Activated CD4-positive, alpha-beta memory T cell treated with anti-CD3 and anti-CD28 coated beads for 36 hours (primary cell): Measurements from ENCODE around the gene FAM131A. TPM values are rescaled to one million over a fixed set of nuclear protein-coding genes. Genes with fewer than 3 reads are reported as not detected.

Source experiments
- CTCF ChIA-PET: fragments of 350-600 bp; sonication (Branson Sonifier 250); formaldehyde crosslinking; loops from one replicate; lab custom pipeline; 2021; ENCODE audit warnings: antibody characterized with exemption, inconsistent platforms; lab: Charles Lee
- POLR2A ChIA-PET: fragments of 350-600 bp; sonication (Branson Sonifier 250); formaldehyde crosslinking; loops from one replicate; lab custom pipeline; 2021; ENCODE audit warnings: antibody characterized with exemption; lab: Charles Lee
- DNase-seq: peaks from one replicate; pipeline ENCODE4 v3.0.0-alpha.2; 2020
- H3K27ac Mint-ChIP-seq: one replicate; pipeline ENCODE4 v1.8.0; 2021; ENCODE audit warnings: mixed read lengths
- H3K27me3 Mint-ChIP-seq: one replicate; pipeline ENCODE4 v1.8.0; 2021; ENCODE audit warnings: mixed read lengths
- H3K36me3 Mint-ChIP-seq: one replicate; pipeline ENCODE4 v1.8.0; 2021; ENCODE audit warnings: mixed read lengths
- H3K4me1 Mint-ChIP-seq: one replicate; pipeline ENCODE4 v1.8.0; 2021; ENCODE audit warnings: low read depth, mixed read lengths
- H3K4me3 Mint-ChIP-seq: one replicate; pipeline ENCODE4 v1.8.0; 2021; ENCODE audit warnings: mild to moderate bottlenecking, mixed read lengths
- H3K9me3 Mint-ChIP-seq: one replicate; pipeline ENCODE4 v1.8.0; 2021; ENCODE audit warnings: mixed read lengths
- intact Hi-C: fragments of 100-400 bp; cut with micrococcal nuclease; formaldehyde crosslinking; loops from one replicate; pipeline ENCODE4 v1.15.1; 2023
- total RNA-seq, 2 experiments: library from RNA; stranded (reverse); gene quantifications; one replicate each; pipeline ENCODE4 v1.2.3, GENCODE V29; 2021

FAM131A gene
- total RNA-seq = 1 to 10 TPM; 7.0 to 8.9 TPM

GRCh38 chr3:184337399-184337714, at the start of gene FAM131A:
TSS of gene FAM131A (plus strand) at chr3:184337600. CDS start at chr3:184337631, 31 bp downstream.
- POLR2A ChIA-PET = interaction anchor here (1.4 kb wide), 1 partner anchor 11 kb away, joined by 10 read pairs; no protein-coding TSS in a partner anchor
- CTCF ChIA-PET = interaction anchor here (1.2 to 3.3 kb wide), 2 partner anchors 17 to 34 kb away, joined by 3 to 23 read pairs; no protein-coding TSS in a partner anchor
- DNase-seq = no peak
- Mint-ChIP-seq H3K27ac (peak within 1 kb of the TSS; percentile 77), H3K27me3 (no peaks in the 10 kb centered on the region), H3K36me3 (peaks cover 14% of the 10 kb centered on the region), H3K4me3 (peak within 1 kb of the TSS; percentile 81), H3K4me1 (peaks cover 51% of the 10 kb centered on the region), H3K9me3 (no peaks in the 10 kb centered on the region)
- intact Hi-C loops = no loop called here

GRCh38 chr3:184289426-184289938, 47.9 kb upstream of the FAM131A start:
- H3K27ac Mint-ChIP-seq = no peak overlapping the region
- peaks cover 5% of the 10 kb centered on the region for H3K27me3 Mint-ChIP-seq
- intact Hi-C loops = loop anchor here (1.0 to 2.0 kb wide), 3 partner anchors 41 to 394 kb away; partner anchors contain the start of genes ALG3 and EEF1AKMT4
- POLR2A ChIA-PET = no interaction called here
- H3K4me1 Mint-ChIP-seq = peaks cover 2% of the 10 kb centered on the region
- H3K36me3 Mint-ChIP-seq = no peaks in the 10 kb centered on the region
- H3K4me3 Mint-ChIP-seq = no peak overlapping the region
- H3K9me3 Mint-ChIP-seq = no peaks in the 10 kb centered on the region
- CTCF ChIA-PET = interaction anchor here (0.6 to 4.8 kb wide), 15 partner anchors 9 to 405 kb away, joined by 3 to 53 read pairs (median 4); partner anchors contain the start of genes EEF1AKMT4 and PARL
- DNase-seq = peak; percentile 81

GRCh38 chr3:184290331-184290730, 47.1 kb upstream of the FAM131A start:
- Mint-ChIP-seq H3K27me3 (peaks cover 5% of the 10 kb centered on the region), H3K9me3 (no peaks in the 10 kb centered on the region), H3K4me3 (no peak overlapping the region), H3K27ac (no peak overlapping the region), H3K36me3 (no peaks in the 10 kb centered on the region), H3K4me1 (peaks cover 2% of the 10 kb centered on the region)
- ChIA-PET CTCF (interaction anchor here (0.6 to 4.8 kb wide), 3 partner anchors 11 to 64 kb away, joined by 3 to 53 read pairs (median 4); no protein-coding TSS in a partner anchor), POLR2A (no interaction called here)
- intact Hi-C loops = loop anchor here (10.0 kb wide), 1 partner anchor 596 kb away; the partner anchor contains the start of gene YEATS2
- DNase-seq = no peak

GRCh38 chr3:184291044-184291737, 46.2 kb upstream of the FAM131A start:
- intact Hi-C loops = loop anchor here (10.0 kb wide), 1 partner anchor 596 kb away; the partner anchor contains the start of gene YEATS2
- no peaks in the 10 kb centered on the region for H3K36me3 Mint-ChIP-seq
- H3K27ac Mint-ChIP-seq = no peak overlapping the region
- H3K9me3 Mint-ChIP-seq = no peaks in the 10 kb centered on the region
- no peak for DNase-seq
- peaks cover 2% of the 10 kb centered on the region for H3K27me3 Mint-ChIP-seq
- CTCF ChIA-PET = interaction anchor here (4.8 kb wide), 1 partner anchor 64 kb away, joined by 53 read pairs; no protein-coding TSS in a partner anchor
- H3K4me1 Mint-ChIP-seq = peaks cover 2% of the 10 kb centered on the region
- POLR2A ChIA-PET = no interaction called here
- H3K4me3 Mint-ChIP-seq = no peak overlapping the region

- Mint-ChIP-seq H3K4me1 (peaks cover 2% of the 10 kb centered on the region), H3K9me3 (no peaks in the 10 kb centered on the region), H3K4me3 (no peak overlapping the region), H3K36me3 (no peaks in the 10 kb centered on the region), H3K27ac (no peak overlapping the region), H3K27me3 (no peaks in the 10 kb centered on the region)
- no peak for DNase-seq
- ChIA-PET CTCF (interaction anchor here (4.8 kb wide), 1 partner anchor 65 kb away, joined by 53 read pairs; no protein-coding TSS in a partner anchor), POLR2A (no interaction called here)
- intact Hi-C loops = loop anchor here (10.0 kb wide), 1 partner anchor 597 kb away; the partner anchor contains the start of gene YEATS2
These were observed 45.5 kb upstream of the FAM131A start for GRCh38 chr3:184291738-184292445.

- intact Hi-C loops = loop anchor here (5.0 to 10.0 kb wide), 3 partner anchors 408 to 658 kb away; partner anchors contain the start of genes KLHL24 and YEATS2
- peaks cover 15% of the 10 kb centered on the region for H3K4me1 Mint-ChIP-seq
- DNase-seq = no peak
- H3K27me3 Mint-ChIP-seq = no peaks in the 10 kb centered on the region
- no peak overlapping the region for H3K27ac Mint-ChIP-seq
- ChIA-PET CTCF (interaction anchor here (1.0 to 3.1 kb wide), 2 partner anchors 46 to 68 kb away, joined by 5 to 17 read pairs; partner anchors contain the start of gene EEF1AKMT4), POLR2A (no interaction called here)
- H3K36me3 Mint-ChIP-seq = peaks cover 13% of the 10 kb centered on the region
- no peaks in the 10 kb centered on the region for H3K9me3 Mint-ChIP-seq
- H3K4me3 Mint-ChIP-seq = no peak overlapping the region
These were observed 41.6 kb upstream of the FAM131A start for GRCh38 chr3:184295771-184296170.

- Mint-ChIP-seq H3K36me3 (peaks cover 17% of the 10 kb centered on the region), H3K27ac (no peak overlapping the region), H3K4me1 (peaks cover 20% of the 10 kb centered on the region), H3K9me3 (no peaks in the 10 kb centered on the region), H3K27me3 (no peaks in the 10 kb centered on the region), H3K4me3 (no peak overlapping the region)
- ChIA-PET CTCF (no interaction called here), POLR2A (no interaction called here)
- DNase-seq = no peak
- intact Hi-C loops = loop anchor here (5.0 to 10.0 kb wide), 3 partner anchors 409 to 659 kb away; partner anchors contain the start of genes KLHL24 and YEATS2
These were observed 40.8 kb upstream of the FAM131A start for GRCh38 chr3:184296616-184297015.

- ChIA-PET CTCF (interaction anchor here (0.7 to 2.2 kb wide), 6 partner anchors 9 to 395 kb away, joined by 3 to 5 read pairs (median 4); no protein-coding TSS in a partner anchor), POLR2A (interaction anchor here (0.7 to 1.2 kb wide), 3 partner anchors 16 to 104 kb away, joined by 3 read pairs; no protein-coding TSS in a partner anchor)
- intact Hi-C loops = loop anchor here (1.0 to 10.0 kb wide), 10 partner anchors 15 to 662 kb away; partner anchors contain the start of genes ABCC5, ABCF3, AP2M1 and CAMK2N2
- peak; percentile 99 for DNase-seq
- H3K4me1 Mint-ChIP-seq = peaks cover 21% of the 10 kb centered on the region
- H3K27ac Mint-ChIP-seq = peak within 1 kb of the TSS; percentile 82
- no peaks in the 10 kb centered on the region for H3K9me3 Mint-ChIP-seq
- no peaks in the 10 kb centered on the region for H3K27me3 Mint-ChIP-seq
- peaks cover 32% of the 10 kb centered on the region for H3K36me3 Mint-ChIP-seq
- H3K4me3 Mint-ChIP-seq = peak within 1 kb of the TSS; percentile 93
These were observed 38.5 kb upstream of the FAM131A start, which contains the start of gene PSMD2 for GRCh38 chr3:184298759-184299487. TSS of gene PSMD2 (plus strand) at chr3:184299241. CDS start at chr3:184299267, 26 bp downstream.

GRCh38 chr3:184299488-184300377, 37.7 kb upstream of the FAM131A start:
- Mint-ChIP-seq H3K4me3 (peak overlapping the region; percentile 93), H3K27ac (peak overlapping the region; percentile 82), H3K4me1 (peaks cover 21% of the 10 kb centered on the region), H3K9me3 (no peaks in the 10 kb centered on the region), H3K36me3 (peaks cover 36% of the 10 kb centered on the region), H3K27me3 (no peaks in the 10 kb centered on the region)
- ChIA-PET POLR2A (interaction anchor here (0.7 to 1.2 kb wide), 2 partner anchors 36 to 104 kb away, joined by 3 read pairs; no protein-coding TSS in a partner anchor), CTCF (interaction anchor here (0.6 to 2.2 kb wide), 3 partner anchors 11 to 402 kb away, joined by 3 to 5 read pairs (median 3); no protein-coding TSS in a partner anchor)
- intact Hi-C loops = loop anchor here (1.0 to 10.0 kb wide), 10 partner anchors 15 to 662 kb away; partner anchors contain the start of genes ABCC5, ABCF3, AP2M1 and CAMK2N2
- no peak for DNase-seq

- ChIA-PET POLR2A (interaction anchor here (1.2 kb wide), 1 partner anchor 35 kb away, joined by 3 read pairs; no protein-coding TSS in a partner anchor), CTCF (interaction anchor here (1.0 to 2.2 kb wide), 3 partner anchors 11 to 403 kb away, joined by 3 to 5 read pairs (median 3); no protein-coding TSS in a partner anchor)
- DNase-seq = no peak
- intact Hi-C loops = no loop called here
- Mint-ChIP-seq H3K36me3 (peaks cover 38% of the 10 kb centered on the region), H3K4me3 (peak overlapping the region; percentile 93), H3K27me3 (no peaks in the 10 kb centered on the region), H3K27ac (peak overlapping the region; percentile 82), H3K9me3 (no peaks in the 10 kb centered on the region), H3K4me1 (peaks cover 21% of the 10 kb centered on the region)
These were observed 37.1 kb upstream of the FAM131A start for GRCh38 chr3:184300378-184300720.
